Activated CD4-positive, CD25-positive, alpha-beta regulatory T cell treated with anti-CD3 and anti-CD28 coated beads, Interleukin-2, amount 50 U/mL, for 24 hours (primary cell): Measurements from ENCODE around the gene HEMK1.

Experiments used
- ATAC-seq, 2 donors: fragments of 150-1000 bp; cut with Tn5 transposase; one replicate each; pipeline ENCODE4 v1.10.0; 2021; ENCODE audit warnings: mild to moderate bottlenecking in 1 of 2, moderate library complexity in 1 of 2

HEMK1 gene

DNA sequence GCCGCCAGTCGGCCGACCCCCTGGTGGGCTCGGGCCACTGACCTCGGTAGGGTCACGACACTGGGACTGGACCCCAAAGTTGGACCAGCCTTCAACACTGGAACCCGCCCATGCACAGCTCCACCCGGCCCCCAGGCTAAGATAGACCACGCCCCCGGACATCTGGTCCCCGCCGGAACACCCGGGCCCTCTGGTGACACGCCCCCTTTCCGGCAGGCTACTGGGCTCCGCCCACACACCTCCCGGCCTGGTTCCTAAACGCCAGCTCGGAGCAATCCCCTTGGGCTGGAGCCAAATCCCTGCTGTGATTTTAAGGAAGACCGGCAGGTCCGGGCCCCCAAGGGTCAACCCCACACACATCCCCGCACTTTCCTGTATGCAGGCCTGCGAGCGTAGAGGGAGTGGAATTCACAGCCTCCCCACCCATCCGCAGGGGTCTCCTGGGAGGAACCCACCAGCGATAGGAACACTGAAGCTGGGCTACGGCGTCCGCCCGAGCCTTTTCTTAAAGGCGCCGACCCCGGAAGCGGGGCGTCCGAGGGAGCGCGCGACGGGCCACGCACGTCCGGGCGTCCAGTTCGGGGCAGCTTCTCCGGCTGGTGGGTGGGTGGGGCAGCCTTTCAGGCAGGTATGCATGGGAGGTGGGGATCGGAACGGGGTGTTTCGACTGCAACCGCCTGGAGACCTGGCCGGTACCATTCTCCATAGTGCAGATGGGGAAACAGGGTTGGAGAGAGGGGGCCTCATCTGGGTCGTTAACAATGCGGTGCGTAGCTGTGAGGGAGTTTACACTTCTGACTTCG, at the start of gene HEMK1:
Gene HEMK1, plus strand, starts transcription at position 576 of the 803 bp plus-strand sequence. CDS start 1,583 bp downstream, outside the sequence.
- peak; percentile 41 to 43 for ATAC-seq

DNA sequence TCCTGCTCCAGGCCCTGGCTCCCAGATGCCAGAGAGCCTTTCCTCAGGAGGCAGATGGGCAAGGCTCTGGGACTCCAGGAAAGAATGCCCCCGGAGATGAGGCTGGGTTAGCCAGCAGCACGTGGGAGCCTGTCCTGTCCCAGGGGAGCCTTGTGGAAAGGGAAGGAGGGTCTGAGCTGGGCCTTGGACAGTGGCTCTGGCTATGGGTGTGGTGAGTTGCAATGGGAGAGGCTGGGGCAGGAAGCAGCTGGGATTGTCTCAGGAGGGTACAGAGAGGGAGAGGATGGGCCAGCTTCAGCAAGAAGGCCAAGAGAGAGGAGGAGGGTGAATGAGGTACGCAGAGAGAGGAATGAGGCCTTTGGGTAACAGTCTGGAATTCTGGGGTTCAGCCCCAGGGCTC, 48.5 kb upstream of the HEMK1 start:
- no peak for ATAC-seq

- no peak for ATAC-seq
Observed at GRCh38 chr3:50521572-50521971, 47.8 kb upstream of the HEMK1 start.

- no peak for ATAC-seq
Observed at GRCh38 chr3:50523279-50523811, 46.0 kb upstream of the HEMK1 start.

- no peak for ATAC-seq
Observed at GRCh38 chr3:50524746-50525145, 44.6 kb upstream of the HEMK1 start.

DNA sequence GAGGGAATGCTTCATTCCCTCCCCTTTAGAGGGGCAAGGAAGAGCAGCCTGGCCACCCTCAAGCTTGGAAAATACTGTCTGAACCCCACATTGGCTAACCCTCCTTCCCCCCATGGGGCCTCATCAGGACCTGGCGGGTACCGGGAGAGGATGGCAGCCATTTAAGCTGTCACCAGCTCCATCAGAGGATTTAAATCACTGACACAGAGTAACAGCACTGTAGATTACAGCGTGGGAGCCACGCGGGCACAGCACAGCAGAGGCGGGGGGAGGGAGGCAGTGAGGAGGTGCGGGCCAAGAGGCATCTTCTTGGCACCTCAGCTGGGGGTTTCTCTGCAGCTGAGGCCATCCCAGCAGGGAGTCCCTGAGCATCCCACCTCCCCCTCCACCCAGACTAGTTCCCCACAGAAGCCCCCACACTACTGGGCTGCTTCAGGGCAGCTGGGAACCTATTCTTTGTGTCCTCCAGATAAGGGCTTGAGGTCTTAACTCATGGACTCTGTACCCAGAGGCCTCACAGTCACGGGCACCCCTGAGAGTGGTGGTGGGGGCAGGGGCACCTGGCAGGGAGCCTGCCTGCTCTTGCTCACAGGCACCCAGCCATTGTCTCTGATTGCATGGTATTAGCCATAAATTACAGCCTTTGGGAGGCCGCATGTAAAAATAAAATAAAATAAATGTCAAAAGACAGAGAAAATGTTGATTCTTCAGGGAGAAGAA, 44.0 kb upstream of the HEMK1 start:
- ATAC-seq = no peak

- ATAC-seq = peak; percentile 76 to 80
Observed at GRCh38 chr3:50525987-50526386, 43.3 kb upstream of the HEMK1 start.

DNA sequence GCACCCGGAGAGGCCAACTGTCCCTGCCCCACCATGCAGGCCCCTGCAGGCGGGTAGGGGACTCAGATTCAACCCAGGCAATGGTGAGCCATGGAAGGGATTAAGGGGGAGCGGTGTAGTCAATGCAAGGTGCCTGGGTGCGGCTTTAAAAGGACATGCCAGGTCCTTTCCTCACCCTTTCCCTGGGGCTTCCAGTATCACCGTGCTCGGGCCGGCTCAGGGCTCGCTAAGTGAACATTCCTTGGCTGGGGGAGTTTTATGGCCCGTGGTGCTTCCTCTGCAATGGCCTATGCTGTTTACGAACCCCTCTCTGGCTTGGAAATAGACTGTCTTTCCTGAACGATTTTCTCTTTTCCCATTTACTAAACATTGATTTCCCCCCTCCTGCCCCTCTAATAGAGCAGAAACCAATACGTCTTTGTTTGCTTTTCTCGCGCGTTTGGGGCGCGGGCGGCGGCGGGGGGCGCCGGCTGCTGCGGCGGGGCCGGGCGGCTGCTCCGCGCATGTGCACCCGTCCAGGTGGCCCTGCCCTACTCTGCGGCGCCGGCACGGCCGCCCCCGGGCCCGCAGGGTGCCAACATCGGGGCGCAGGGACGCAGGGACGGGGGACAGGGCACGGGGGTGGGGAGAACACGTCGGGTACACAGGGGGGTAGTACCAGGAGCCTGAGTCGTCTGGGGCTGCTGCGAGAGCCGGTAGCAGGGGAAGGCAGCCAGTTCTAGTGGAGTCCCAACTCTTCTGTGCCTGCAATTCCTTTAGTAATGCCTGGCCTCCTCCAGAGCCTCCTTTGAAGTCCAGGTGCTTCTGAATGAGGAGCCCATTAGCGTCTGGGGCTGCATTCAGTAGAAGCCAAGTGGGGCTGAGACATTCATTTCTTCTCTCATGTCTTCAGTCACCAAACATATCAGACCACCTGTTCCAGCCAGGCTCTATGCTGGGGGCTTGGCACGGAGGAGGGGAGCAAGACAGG, 39.0 kb upstream of the HEMK1 start:
- ATAC-seq = no peak

DNA sequence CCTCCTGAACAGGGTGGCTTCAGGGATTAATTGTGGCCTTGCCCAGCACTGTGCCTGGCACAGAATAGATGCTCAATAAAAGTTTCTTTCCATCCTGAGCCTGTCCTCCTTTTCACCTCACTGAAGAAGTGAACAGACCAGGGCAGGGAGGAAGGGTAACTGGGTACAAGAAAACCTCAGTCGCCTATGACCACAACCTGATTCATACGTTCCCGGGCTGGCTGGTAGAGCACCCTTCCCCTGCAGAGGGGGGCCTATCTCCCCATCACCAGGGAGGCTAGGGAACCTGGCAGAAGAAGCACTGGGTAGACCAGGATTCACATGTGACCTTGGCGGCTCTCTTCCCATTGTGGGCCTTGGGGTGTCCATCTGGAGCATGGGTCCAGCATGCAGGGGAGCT, 38.1 kb upstream of the HEMK1 start:
- no peak for ATAC-seq

- ATAC-seq = no peak
Observed at GRCh38 chr3:50532062-50532705, 37.1 kb upstream of the HEMK1 start.

DNA sequence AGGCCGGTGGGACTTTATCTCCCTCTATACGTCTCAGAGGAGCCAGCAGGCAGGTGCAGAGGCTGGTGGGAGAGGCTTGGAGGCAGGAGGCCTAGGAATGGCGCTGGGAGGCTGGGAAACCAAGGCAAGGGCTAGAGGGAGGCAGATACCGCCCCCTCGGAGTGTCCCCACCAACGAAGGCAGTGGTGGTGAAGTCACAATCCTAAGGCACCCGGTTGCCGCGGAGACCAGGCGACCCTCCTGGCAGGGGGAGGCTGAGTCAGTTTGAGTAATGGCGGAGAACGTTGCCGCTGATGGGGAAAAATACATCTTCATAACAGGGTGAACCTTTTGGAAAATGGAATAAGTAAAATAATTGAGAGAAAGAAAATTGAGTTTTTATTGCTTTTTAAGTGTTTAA, 36.0 kb upstream of the HEMK1 start:
- ATAC-seq = no peak

DNA sequence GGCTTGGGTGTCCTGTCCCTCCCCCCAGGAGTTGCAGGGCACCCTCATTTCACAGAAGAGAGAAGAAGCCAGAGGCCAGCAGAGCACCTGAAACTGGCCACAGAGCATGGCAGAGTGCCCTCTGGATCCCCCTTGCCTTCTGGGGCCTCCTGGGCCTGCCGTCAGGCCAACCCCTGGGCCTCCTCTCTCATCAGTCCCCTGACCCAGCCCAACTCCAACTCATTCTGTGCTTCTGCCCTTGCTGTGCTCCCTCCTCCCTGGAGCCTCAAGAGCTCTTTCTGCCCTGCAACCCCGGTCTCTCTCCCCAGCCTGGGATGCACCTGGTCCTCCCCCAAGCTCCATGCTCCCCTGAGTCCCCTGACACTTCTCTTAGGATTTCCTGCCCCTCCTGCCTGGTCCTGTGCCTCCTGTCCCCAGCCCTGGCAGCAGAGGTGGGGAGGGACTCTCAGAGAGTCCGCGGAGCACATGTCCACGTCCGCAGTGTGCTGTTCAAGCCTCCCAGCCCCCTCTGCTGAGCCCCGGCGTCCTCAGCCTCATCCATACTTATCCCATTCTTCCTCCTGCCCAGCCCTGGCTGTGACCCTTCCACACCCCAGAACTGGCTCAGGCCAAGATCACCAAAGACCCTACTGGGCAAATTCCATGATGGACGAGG, 35.4 kb upstream of the HEMK1 start:
- ATAC-seq = no peak

GRCh38 chr3:50534681-50535330, 34.5 kb upstream of the HEMK1 start:
- ATAC-seq = no peak

DNA sequence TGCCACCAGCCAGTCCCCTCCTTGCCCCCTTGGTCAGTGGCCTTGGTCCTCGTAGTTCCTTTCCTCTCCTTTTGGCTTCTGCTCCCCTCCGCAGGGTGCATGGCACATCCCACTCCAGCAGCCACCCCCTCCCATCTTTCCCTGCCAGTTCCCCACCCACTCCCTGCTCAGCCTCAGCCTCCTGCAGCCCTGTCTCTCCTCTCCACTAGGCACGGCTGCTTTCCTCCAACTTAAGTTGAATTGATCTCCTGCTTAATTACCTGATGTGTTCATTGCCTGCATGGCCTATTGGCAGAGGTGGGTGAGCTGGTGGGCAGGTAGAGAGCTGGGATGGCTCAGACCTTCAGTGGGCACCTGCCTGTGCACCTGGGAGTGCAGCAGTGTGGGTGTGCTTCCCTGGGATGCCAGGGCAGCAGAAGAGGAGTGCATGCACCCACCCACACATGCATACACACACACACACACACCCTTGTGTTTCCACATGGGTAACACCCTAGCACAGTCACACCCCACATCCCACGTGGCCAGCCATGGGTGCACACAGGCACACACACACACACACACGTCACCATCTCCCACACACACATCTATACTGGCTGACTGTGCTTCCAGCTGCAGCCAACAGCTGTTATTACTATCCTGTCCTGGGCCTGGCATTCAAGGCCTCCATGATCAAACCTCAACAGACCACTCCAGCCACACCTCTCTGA, 32.7 kb upstream of the HEMK1 start:
- no peak for ATAC-seq

GRCh38 chr3:50537421-50538129, 31.7 kb upstream of the HEMK1 start:
- no peak for ATAC-seq

DNA sequence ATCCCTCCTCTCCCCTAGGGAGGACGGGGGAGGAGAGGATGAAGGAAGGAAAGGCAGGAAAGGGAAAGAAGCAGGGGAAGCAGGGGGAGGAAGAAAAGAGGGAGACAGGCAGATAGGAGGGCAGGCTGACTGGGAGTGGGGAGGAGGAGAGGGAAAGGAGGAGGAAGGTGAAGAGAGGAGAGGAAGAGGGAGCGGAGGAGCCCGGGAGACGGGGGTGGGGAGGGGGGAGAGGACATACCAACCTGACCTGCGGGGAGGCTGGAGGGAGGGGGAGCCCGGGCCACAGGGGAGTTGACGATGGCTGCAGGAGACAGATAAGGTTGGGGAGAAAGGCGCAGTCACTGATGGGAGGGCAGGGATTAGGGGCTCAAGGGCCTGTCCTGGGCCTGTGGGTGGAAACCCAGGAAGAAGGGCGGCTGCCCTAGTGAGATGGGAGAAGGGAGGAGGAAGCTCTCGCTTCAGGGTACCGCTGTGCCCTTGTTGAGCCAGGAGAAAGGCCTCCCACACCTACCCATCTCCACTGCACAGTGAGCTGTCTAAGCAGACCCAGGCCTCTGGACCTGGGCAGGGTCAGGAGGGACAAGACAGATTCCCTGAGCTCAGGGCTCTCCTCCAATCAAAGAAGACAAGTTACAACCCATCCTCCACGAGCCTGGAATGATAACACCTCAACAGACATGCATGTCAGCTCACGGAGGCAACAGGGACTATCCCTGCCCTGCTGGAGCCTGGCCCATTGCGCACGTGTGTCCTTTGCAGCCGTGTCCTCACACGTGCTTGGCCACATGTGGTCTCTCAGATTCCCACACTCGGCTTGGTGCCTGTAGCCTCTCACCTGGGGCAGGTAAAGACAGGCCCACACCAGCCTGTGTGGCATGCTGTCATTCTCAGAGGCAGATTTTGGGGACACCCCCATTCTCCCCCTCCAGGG, 29.7 kb upstream of the HEMK1 start:
- ATAC-seq = no peak

DNA sequence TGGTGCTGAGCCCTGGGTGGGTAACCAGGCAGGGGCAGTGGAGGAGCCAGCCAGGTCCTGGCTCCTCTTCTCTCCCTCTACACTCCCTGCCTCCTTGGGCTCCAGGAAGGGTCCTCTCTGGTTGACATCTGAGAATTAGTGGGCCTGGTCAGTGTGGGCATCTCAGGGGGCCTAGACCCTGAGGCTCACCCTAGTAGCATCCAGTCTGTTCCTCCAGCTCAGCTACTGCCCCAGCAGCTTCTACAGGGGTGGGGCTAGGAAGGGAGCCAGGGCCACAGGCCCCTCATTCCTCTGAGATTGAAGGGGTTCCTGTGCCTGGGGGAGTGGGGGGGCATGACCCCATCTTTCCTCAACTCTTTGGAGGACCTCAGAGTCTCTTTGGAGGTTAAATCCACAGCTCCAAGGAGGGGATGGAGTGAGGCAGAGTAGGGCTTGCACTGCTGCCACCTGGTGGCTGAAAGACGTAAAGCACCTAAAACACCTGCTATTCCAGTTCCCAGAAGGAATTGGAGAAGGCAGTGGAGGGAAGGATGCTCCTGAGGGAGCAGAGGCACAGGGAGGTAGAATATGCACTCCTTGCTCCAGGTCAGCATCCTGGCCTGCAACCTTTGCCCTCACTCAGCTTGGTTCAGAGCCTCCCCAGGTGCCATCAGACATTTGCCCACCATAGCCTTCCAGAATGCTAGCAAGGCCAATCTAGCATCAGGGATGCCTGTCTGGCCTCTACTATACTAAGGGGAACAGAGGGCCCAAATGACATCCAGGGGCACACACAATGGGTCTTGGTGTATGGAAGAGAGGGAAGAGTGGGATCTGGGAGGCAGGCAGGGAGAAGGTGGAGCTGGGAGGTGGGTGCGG, 26.9 kb upstream of the HEMK1 start:
- peak; percentile 41 to 46 for ATAC-seq

GRCh38 chr3:50545781-50546180, 23.5 kb upstream of the HEMK1 start:
- no peak for ATAC-seq
